Chondrocyte (in vitro differentiated cells): Measurements from ENCODE around the gene NAP1L1. TPM values are rescaled to one million over a fixed set of nuclear protein-coding genes. Genes with fewer than 3 reads are reported as not detected.
A peak's percentile ranks its signal among the peaks of the same experiment; 100 is the strongest.

Source experiments
- DNase-seq: peaks from one replicate; pipeline ENCODE4 v3.0.0; 2021; ENCODE audit warnings: mixed read lengths, low spot score
- H3K27ac Mint-ChIP-seq: one replicate; pipeline ENCODE4 v1.8.0; 2021; ENCODE audit warnings: mild to moderate bottlenecking, moderate library complexity, mixed read lengths; ENCODE audit not compliant: unreplicated experiment
- H3K27me3 Mint-ChIP-seq: 2 replicates; pipeline ENCODE4 v1.8.0; 2021; ENCODE audit warnings: low read depth, mixed read lengths
- H3K36me3 Mint-ChIP-seq: 2 replicates; pipeline ENCODE4 v1.8.0; 2021; ENCODE audit warnings: low read depth, mixed read lengths
- H3K4me1 Mint-ChIP-seq: 2 replicates; pipeline ENCODE4 v1.8.0; 2021; ENCODE audit warnings: low read depth, mild to moderate bottlenecking, mixed read lengths
- H3K4me3 Mint-ChIP-seq: one replicate; pipeline ENCODE4 v1.8.0; 2021; ENCODE audit warnings: mild to moderate bottlenecking, moderate library complexity, mixed read lengths; ENCODE audit not compliant: unreplicated experiment
- H3K9me3 Mint-ChIP-seq: 2 replicates; pipeline ENCODE4 v1.8.0; 2021; ENCODE audit warnings: low read depth, mixed read lengths
- CTCF ChIP-seq: fragments of 200-600 bp; sonication (generic); IDR thresholded peaks from 2 replicates; pipeline ENCODE4 v1.5.0; 2021; ENCODE audit warnings: antibody characterized with exemption, mild to moderate bottlenecking, moderate library complexity
- total RNA-seq: library from RNA; stranded (reverse); gene quantifications from 3 replicates; pipeline ENCODE4 v1.2.1, GENCODE V29; 2021

NAP1L1 gene
- total RNA-seq, 1 donor from 2014 or later: 386 TPM

DNA sequence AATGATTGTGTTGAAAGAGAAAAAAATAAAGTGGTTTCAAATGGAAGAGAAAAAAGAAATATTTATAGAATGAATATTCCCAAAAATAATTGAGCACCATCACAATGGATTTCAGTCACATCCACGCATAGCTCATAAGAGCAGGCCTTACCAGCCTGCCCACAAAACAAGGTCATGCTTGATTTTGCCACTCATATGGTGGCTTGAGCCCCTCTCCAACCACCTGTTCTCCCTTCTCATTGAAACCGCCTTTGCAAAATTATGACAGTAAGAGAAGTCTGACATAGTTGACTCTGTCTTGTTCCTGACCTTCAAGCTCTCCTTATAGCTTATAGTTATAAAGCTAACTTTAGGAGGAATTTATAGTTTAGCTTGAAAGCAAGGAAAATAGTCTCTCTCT, 33.3 kb upstream of the NAP1L1 start:
- Mint-ChIP-seq H3K36me3 (no peaks in the 10 kb centered on the region), H3K4me3 (no peak overlapping the region), H3K4me1 (peaks cover 15% of the 10 kb centered on the region), H3K27ac (no peak overlapping the region), H3K27me3 (no peaks in the 10 kb centered on the region), H3K9me3 (no peaks in the 10 kb centered on the region)
- no peak for DNase-seq
- TF ChIP-seq CTCF: no peak

DNA sequence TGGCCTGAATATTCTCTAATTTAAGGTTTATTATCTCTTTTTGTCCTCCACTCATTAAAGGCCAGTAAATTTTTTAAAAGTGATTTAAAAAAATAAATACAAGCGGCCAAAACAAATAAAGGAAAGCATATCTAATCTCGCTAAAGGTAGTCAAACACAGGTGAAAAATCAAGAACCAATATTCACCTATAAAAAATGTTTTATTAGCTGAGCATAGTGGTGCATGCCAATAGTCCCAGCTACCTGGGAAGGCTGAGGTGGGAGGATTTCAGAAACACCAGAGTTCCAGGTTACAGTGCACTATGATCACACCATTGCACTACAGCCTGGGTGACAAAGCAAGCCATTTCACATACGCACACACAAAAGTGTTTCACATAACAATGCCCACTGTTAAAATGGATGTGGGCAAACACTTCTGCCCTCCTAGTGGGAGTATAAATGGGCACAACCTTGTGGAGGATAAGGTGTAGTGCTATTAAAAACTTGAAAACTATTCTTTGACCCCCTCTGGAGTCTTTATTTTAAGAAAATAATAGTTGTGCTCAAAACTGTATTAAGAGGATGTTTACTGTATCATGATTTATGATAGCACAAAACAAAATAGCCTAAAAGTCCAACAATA, 32.7 kb upstream of the NAP1L1 start:
- Mint-ChIP-seq H3K4me1 (peaks cover 15% of the 10 kb centered on the region), H3K36me3 (no peaks in the 10 kb centered on the region), H3K27me3 (no peaks in the 10 kb centered on the region), H3K27ac (no peak overlapping the region), H3K9me3 (no peaks in the 10 kb centered on the region), H3K4me3 (no peak overlapping the region)
- TF ChIP-seq CTCF: peak; percentile 25
- no peak for DNase-seq

GRCh38 chr12:76113800-76114757, 29.6 kb upstream of the NAP1L1 start:
- no peaks in the 10 kb centered on the region for H3K27me3 Mint-ChIP-seq
- H3K4me3 Mint-ChIP-seq: no peak overlapping the region
- peak overlapping the region; percentile 81 for H3K27ac Mint-ChIP-seq
- no peaks in the 10 kb centered on the region for H3K9me3 Mint-ChIP-seq
- no peaks in the 10 kb centered on the region for H3K36me3 Mint-ChIP-seq
- TF ChIP-seq CTCF: no peak
- no peak for DNase-seq
- H3K4me1 Mint-ChIP-seq: peaks cover 15% of the 10 kb centered on the region

DNA sequence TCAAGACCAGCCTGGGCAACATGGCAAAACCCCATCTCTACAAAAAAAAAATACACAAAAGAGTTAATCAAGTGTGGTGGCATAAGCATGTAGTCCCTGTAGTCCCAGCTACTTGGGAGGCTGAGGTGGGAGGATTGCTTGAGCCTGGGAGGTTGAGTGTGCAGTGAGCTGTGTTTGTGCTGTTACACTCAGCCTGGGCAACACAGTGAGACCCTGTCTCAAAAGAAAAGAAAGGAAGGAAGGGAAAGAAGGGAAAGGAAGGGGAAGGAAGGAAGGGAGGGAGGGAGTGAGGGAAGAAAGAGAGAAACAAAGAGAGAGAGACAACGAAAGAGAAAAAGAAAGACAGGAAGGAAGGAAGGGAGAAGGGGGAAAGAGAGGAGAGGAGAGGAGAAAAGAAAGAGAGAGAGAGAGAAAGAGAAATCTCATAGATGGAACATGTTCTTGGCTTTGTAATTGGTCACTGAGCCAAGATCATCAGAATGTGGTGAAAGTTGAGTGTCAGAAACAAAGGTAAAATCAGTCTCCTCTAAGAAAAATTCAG, 26.8 kb upstream of the NAP1L1 start:
- H3K36me3 Mint-ChIP-seq: no peaks in the 10 kb centered on the region
- H3K27me3 Mint-ChIP-seq: no peaks in the 10 kb centered on the region
- H3K27ac Mint-ChIP-seq: no peak overlapping the region
- peaks cover 19% of the 10 kb centered on the region for H3K4me1 Mint-ChIP-seq
- DNase-seq: no peak
- H3K9me3 Mint-ChIP-seq: no peaks in the 10 kb centered on the region
- no peak for TF ChIP-seq CTCF
- no peak overlapping the region for H3K4me3 Mint-ChIP-seq

- Mint-ChIP-seq H3K9me3 (no peaks in the 10 kb centered on the region), H3K4me1 (peaks cover 23% of the 10 kb centered on the region), H3K4me3 (no peak overlapping the region), H3K36me3 (no peaks in the 10 kb centered on the region), H3K27me3 (no peaks in the 10 kb centered on the region), H3K27ac (no peak overlapping the region)
- no peak for DNase-seq
- no peak for TF ChIP-seq CTCF
Observed at GRCh38 chr12:76109879-76110278, 25.4 kb upstream of the NAP1L1 start.
